K562 (cell line): ENCODE measurements around the gene KCNH2. TPM values are rescaled to one million over a fixed set of nuclear protein-coding genes. Genes with fewer than 3 reads are reported as not detected.

ENCODE experiments used
- BCOR ChIP-seq: fragments of 450-650 bp; IDR thresholded peaks from 2 replicates; pipeline ENCODE4 v1.6.1; 2016
- CREB1 ChIP-seq, 2 experiments: sonication (generic) in 1 of 2; formaldehyde crosslinking in 1 of 2; IDR thresholded peaks; 2 replicates each; pipeline versions ENCODE4 v1.6.1 to v1.8.0; 2012 to 2022; ENCODE audit warnings: inconsistent platforms in 1 of 2, mild to moderate bottlenecking in 1 of 2, missing genetic modification reagents in 1 of 2, moderate library complexity in 1 of 2
- FOXJ3 ChIP-seq: sonication (generic); formaldehyde crosslinking; IDR thresholded peaks from 2 replicates; pipeline ENCODE4 v1.4.0; 2020; ENCODE audit warnings: mild to moderate bottlenecking, missing genetic modification reagents
- GABPA ChIP-seq: fragments of 200-800 bp; sonication (Bioruptor generic); conservative IDR thresholded peaks from 2 replicates; pipeline ENCODE4 v1.6.1; 2016; ENCODE audit warnings: low read depth, missing genetic modification characterization, missing compliant biosample characterization
- HNRNPK ChIP-seq: fragments of 200-400 bp; formaldehyde crosslinking; IDR thresholded peaks from one replicate; pipeline ENCODE4 v1.6.1; 2018; ENCODE audit warnings: mild to moderate bottlenecking, low read depth, low read length; ENCODE audit not compliant: poor library complexity, severe bottlenecking
- MYC ChIP-seq, 2 experiments: fragments of 250-450 bp in 1 of 2; sonication (Bioruptor Pico) in 1 of 2; IDR thresholded peaks; 2 replicates each; pipeline versions ENCODE4 v1.5.1 to v1.6.1; 2012 to 2021; ENCODE audit warnings: low read depth in 2 of 2, borderline replicate concordance in 1 of 2, improper control_type of control experiment in 1 of 2, low read length in 1 of 2, mild to moderate bottlenecking in 1 of 2, moderate library complexity in 1 of 2
- NUFIP1 ChIP-seq: fragments of 450-650 bp; IDR thresholded peaks from 2 replicates; pipeline ENCODE4 v1.6.1; 2018; ENCODE audit not compliant: partially characterized antibody
- RNF219 ChIP-seq: fragments of 250-450 bp; sonication (Bioruptor Pico); IDR thresholded peaks from 2 replicates; pipeline ENCODE4 v1.5.0; 2022; ENCODE audit warnings: mild to moderate bottlenecking
- SMAD3 ChIP-seq: fragments of 450-650 bp; formaldehyde crosslinking; conservative IDR thresholded peaks from 2 replicates; pipeline ENCODE4 v1.4.0; 2020; ENCODE audit warnings: mild to moderate bottlenecking
- TCF7L2 ChIP-seq: fragments of 150-350 bp; IDR thresholded peaks from 2 replicates; pipeline ENCODE4 v1.6.1; 2016; ENCODE audit warnings: low read depth, mild to moderate bottlenecking, low read length, moderate library complexity
- THRB ChIP-seq: fragments of 450-650 bp; formaldehyde crosslinking; conservative IDR thresholded peaks from 2 replicates; pipeline ENCODE4 v1.4.0; 2022; ENCODE audit warnings: mild to moderate bottlenecking, missing genetic modification characterization
- TRIM25 ChIP-seq: fragments of 450-650 bp; IDR thresholded peaks from 2 replicates; pipeline ENCODE4 v1.7.0; 2016; ENCODE audit warnings: borderline replicate concordance
- U2AF1 ChIP-seq: fragments of 200-400 bp; formaldehyde crosslinking; optimal IDR thresholded peaks from 2 replicates; pipeline ENCODE3; 2017; ENCODE audit warnings: mild to moderate bottlenecking, low read depth, low read length, moderate library complexity
- XRCC5 ChIP-seq: fragments of 200-400 bp; formaldehyde crosslinking; IDR thresholded peaks from 2 replicates; pipeline ENCODE4 v1.6.1; 2017; ENCODE audit warnings: low read depth, mild to moderate bottlenecking, low read length
- ZFX ChIP-seq: sonication (generic); formaldehyde crosslinking; IDR thresholded peaks from 2 replicates; pipeline ENCODE4 v1.8.0; 2022; ENCODE audit warnings: mild to moderate bottlenecking, missing genetic modification reagents, moderate library complexity
- ZNF197 ChIP-seq: fragments of 200-800 bp; sonication (Bioruptor generic); IDR thresholded peaks from 2 replicates; pipeline ENCODE4 v1.6.1; 2016; ENCODE audit warnings: low read depth, missing genetic modification characterization, missing compliant biosample characterization
- ZNF274 ChIP-seq: IDR thresholded peaks from 2 replicates; pipeline ENCODE4 v1.6.1; 2011; ENCODE audit warnings: low read depth, mild to moderate bottlenecking, low read length, moderate library complexity, borderline replicate concordance
- polyA plus RNA-seq, 8 experiments: library from polyadenylated mRNA; depleted of rRNA in 4 of 8; stranded (reverse) in 5 of 8; unstranded in 3 of 8; fragments of >200 nt; fragmentation: Nextera tagmentation in 2 of 8; fragmentation: Illumina TruSeq in 1 of 8; extraction: Ambion mirVana in 2 of 8; extraction: Trizol in 1 of 8; gene quantifications; 2 replicates each; pipeline versions ENCODE4 v1.2.1 to v1.2.3, GENCODE V29; 2011 to 2014; ENCODE audit warnings: inconsistent platforms in 1 of 8, missing spikeins in 1 of 8
- total RNA-seq, 7 experiments: library from RNA; depleted of rRNA in 6 of 7; stranded (reverse); fragments of >200 nt in 6 of 7; fragmentation: Illumina TruSeq in 2 of 7; extraction: Trizol in 2 of 7; gene quantifications; 2 replicates each; pipeline versions ENCODE4 v1.2.1 to v1.2.3, GENCODE V29; 2011 to 2021; ENCODE audit warnings: low replicate concordance in 1 of 7
- TF ChIP-seq, protein P1 (sequence below): fragments of 450-650 bp; formaldehyde crosslinking; IDR thresholded peaks from 2 replicates; pipeline ENCODE4 v1.4.0; 2020; ENCODE audit warnings: mild to moderate bottlenecking
- TF ChIP-seq, protein P2 (sequence below): IDR thresholded peaks from 2 replicates; pipeline ENCODE4 v1.6.1; 2011; ENCODE audit not compliant: insufficient read length; ENCODE audit errors: extremely low read depth

KCNH2 gene
- total and polyA plus RNA-seq, 9 of the 15 experiments (the other 6 are each of a cell fraction or from before 2014, with no cell fraction given), result 18.1 to 368 (median 218) TPM

GRCh38 chr7:151010307-151011096 lies 32.4 kb upstream of the KCNH2 start (continued):
- no peak for TF ChIP-seq U2AF1
- TF ChIP-seq THRB (CRISPR knock-in tag), result no peak
- no peak for TF ChIP-seq BCOR
- TF ChIP-seq XRCC5, result 0 out of 2 replicates have a peak, but pooled peaks have one; percentile 33
- TF ChIP-seq FOXJ3 (CRISPR knock-in tag), result no peak
- no peak for TF ChIP-seq TRIM25
- peak; percentile 79 for TF ChIP-seq MYC (IDR thresholded peaks at IDR 0.05; ENCODE audit: low read depth, low read length)
- TF ChIP-seq MYC (CRISPR knock-in tag; IDR thresholded peaks at IDR 0.05; ENCODE audit: borderline replicate concordance, low read depth), result 0 out of 2 replicates have a peak, but pooled peaks have one; percentile 77
- TF ChIP-seq ZNF274, result no peak
- TF ChIP-seq GABPA (tag), result peak; percentile 23; the same call in 1 of the 2 replicates
- no peak for TF ChIP-seq NUFIP1
- TF ChIP-seq CREB1 (IDR thresholded peaks at IDR 0.05), result no peak
- TF ChIP-seq CREB1 (CRISPR knock-in tag; IDR thresholded peaks at IDR 0.05), result peak; percentile 13; the same call in 1 of the 2 replicates
- TF ChIP-seq SMAD3 (CRISPR knock-in tag), result no peak
- TF ChIP-seq, protein P1, sequence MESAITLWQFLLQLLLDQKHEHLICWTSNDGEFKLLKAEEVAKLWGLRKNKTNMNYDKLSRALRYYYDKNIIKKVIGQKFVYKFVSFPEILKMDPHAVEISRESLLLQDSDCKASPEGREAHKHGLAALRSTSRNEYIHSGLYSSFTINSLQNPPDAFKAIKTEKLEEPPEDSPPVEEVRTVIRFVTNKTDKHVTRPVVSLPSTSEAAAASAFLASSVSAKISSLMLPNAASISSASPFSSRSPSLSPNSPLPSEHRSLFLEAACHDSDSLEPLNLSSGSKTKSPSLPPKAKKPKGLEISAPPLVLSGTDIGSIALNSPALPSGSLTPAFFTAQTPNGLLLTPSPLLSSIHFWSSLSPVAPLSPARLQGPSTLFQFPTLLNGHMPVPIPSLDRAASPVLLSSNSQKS (CRISPR knock-in tag), result no peak
- TF ChIP-seq ZNF197 (CRISPR knock-in tag), result no peak; the same call in 1 of the 2 replicates
- TF ChIP-seq HNRNPK, result no peak
- TF ChIP-seq ZFX (CRISPR knock-in tag), result peak; percentile 75
- TF ChIP-seq TCF7L2, result no peak
- TF ChIP-seq, protein P2, sequence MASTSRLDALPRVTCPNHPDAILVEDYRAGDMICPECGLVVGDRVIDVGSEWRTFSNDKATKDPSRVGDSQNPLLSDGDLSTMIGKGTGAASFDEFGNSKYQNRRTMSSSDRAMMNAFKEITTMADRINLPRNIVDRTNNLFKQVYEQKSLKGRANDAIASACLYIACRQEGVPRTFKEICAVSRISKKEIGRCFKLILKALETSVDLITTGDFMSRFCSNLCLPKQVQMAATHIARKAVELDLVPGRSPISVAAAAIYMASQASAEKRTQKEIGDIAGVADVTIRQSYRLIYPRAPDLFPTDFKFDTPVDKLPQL, result no peak
- no peak for TF ChIP-seq RNF219 (CRISPR knock-in tag)
